ENCODE data around the gene SHROOM2. TPM values are rescaled to one million over a fixed set of nuclear protein-coding genes. Genes with fewer than 3 reads are reported as not detected.
"Not testable (repeated sequence)": the region's sequence is repeated elsewhere in the genome, so short reads cannot be mapped to it uniquely, and the experiment has no call there.

Gene SHROOM2
- polyA plus RNA-seq, 1 donor = 16.8 TPM

DNA sequence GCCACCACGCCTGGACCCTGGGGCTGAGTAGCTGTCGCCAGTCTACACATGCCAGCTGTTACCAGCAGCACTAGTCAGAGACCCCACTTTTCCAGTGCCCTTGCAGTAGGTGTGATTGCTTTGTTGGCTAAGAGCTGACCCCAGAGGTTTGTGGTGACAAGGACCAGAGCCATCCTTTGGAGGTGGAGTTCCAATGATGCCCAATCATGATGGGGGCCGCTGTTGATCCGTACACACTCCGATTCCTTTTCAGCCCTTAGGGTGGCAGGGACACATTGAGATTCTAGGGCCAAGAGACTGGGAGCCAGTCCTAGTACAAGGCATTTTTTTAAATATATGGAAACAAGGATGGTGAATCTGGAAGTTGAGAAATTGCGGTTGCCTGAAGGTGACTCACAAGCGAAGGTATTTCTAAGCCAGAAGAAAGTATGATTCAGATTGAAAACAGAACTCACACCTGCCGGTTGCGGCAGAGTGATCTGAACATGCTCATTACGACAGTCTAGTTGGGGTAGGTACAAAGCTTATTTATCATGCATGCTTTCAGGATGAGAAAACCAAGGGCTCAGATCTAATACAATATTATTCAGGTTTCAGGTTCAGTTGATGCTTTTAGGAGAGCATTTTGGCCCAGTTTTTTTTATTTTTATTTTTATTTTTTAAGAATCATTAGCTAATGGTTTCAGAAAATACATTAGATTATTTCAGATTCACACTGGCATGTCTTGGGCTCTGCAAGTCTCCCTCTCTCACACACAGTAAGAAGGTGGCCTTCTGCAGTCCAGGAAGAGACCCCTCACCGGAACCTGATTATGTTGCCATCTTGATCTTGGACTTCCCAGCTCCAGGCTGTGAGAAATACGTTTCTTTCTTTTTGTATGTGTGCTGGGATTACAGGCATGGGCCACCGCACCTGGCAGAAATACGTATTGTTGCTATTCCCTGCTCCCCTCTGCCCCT, 43.4 kb downstream of the SHROOM2 start:
- no peak for DNase-seq

DNA sequence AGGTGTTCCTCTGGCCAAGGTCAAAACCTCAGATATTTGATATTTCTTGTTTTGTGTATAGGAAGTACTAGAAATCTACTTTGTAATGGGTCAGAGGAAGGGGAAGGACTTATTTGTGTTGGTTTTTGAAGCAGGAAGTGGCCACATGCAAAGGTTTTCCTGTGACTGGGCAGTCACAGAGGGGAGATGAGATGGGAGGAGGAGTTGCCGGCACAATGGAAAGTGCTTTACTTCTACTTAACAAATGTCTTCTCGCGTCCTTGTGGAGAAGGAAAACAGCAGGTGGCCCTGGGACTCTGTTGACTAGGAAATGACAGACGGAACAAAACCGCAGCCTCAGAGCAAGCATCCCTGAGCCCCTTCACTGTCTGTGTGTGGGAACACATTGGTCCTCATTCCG, 46.6 kb downstream of the SHROOM2 start:
- no peak for DNase-seq

DNA sequence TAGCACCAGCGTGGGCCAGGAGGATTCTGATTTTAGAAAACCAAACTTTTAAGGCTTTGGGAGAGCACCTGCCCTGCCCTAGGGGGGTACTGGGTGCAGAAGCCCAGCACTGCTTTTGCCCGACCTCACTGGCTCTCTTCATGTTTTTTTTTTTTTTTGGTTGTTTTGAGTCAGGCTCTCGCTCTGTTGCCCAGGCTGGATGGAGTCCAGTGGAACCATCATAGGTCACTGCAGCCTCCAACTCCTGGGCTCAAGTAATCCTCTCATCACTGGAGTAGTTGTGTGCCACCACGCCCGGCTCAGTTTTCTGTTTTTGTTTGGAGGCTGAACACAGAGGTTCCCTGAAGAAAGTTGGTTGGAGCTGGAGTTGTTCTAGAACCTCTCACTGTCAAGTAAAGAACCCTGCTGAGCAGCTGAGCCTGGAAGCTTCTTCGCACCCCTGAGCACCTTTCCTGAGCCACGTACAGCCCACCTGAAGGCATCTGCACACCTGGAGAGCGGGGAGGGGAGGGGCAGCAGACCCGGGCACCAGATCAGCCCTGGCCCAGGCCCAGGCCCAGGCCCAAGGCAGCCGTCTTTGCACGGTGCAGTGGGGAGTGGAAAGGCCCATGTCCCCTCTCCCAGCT, 49.5 kb downstream of the SHROOM2 start:
- DNase-seq = no peak

DNA sequence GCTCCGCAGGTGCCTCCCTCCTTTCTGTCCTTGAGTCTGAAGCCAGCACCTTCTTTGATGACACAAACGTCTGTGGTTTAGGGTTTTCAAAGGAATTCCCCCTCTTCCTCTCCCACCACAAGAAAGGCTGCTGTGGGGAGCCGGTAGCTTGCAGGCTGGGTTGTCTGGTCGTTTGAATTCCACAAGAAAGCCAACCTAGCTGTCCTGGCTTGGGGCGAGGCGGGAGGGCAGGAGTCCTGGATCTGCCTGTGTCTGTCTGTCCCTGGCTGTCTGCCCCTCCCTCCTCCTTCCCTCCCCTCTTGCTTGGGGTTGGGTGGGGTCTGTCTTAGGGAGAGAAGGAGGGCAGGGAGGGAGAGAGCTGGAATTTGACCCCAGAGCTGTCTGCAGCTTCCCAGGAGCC, 56.3 kb downstream of the SHROOM2 start:
- DNase-seq = no peak

DNA sequence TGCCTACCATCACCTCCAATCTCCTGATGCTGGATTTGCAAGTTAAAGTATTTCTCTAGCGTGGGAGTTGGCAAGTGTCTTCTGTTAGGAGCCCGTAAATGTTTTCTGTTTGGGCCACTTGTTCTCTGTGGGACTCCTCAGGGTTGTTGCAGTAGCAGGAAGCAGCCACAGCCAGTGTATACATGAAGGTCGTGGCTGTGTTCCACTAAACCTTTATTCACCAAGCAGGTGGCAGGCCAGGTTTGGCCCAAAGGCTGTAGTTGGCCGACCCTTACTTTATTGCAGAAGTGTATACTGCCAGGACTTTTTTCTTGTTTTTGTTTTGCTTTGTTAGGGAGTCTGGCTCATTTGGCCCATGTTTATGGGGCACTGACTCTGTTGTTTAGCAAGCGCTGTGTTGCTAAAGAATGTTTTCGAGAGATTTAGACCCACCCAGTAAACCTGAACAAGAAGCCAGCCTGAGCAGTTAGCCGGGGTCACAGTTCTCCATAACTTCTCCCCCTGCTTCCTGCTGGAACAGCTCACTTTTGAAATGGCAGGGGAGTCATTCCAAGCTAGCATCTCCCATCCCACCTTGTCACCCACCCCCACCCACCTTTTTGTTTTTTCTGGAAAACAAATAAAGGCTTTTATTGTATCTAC, 58.8 kb downstream of the SHROOM2 start:
- no peak for DNase-seq

DNA sequence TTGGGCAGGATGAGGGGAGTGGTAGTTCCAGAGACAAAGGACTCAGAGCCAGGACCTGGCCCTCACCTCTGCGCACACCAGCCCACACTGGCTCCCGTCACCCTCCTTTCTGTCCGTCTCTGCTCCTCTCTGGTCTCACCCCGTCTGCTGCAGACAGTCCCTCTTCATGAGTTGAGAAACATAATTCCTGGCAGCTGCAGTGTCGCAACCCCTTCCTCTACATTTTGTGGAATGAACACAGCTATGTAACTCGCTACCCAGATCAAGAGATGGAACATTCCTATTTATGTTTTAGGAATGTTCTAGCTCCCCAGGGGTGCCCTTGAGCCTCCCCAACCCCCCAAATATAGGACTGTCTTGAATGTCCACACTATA, 59.3 kb downstream of the SHROOM2 start:
- DNase-seq = no peak

DNA sequence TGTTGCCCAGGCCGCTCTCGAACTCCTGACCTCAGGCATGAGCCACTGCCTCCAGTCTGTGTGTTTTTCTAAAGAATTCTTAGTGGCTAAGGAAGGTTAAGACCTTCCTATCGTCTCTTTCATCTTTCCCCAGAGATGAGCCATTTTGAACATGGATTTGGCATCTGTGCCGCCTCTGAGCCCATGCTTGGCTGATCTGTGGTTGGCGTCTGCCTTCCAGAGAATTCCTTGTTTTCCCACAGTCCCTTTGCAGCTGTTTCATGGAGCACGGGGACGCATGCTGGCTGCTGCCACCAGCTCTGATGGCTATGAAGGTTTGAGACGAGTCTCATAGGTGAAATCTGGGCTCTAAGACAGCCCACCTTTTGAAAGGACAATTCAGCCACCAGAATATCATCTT, 60.4 kb downstream of the SHROOM2 start:
- DNase-seq = no peak

DNA sequence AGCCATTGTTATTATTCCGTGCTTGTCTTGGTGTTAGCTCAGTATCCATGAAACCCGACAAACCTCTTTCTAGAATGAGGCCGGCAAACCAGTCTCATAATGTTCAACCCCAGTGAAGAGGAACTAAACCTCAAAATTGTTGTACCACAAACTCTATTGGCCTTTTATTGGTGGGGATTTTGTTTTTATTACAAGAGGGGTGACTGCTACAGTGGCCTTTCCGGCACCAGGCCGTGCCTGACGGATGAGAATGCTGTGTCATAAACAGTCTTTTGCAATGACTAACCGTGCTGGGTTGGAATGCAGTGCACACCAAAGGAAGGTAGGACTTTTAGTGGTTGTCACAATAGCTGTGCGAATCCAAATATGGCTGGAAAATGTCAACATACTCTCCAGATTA, 60.8 kb downstream of the SHROOM2 start:
- DNase-seq = no peak

DNA sequence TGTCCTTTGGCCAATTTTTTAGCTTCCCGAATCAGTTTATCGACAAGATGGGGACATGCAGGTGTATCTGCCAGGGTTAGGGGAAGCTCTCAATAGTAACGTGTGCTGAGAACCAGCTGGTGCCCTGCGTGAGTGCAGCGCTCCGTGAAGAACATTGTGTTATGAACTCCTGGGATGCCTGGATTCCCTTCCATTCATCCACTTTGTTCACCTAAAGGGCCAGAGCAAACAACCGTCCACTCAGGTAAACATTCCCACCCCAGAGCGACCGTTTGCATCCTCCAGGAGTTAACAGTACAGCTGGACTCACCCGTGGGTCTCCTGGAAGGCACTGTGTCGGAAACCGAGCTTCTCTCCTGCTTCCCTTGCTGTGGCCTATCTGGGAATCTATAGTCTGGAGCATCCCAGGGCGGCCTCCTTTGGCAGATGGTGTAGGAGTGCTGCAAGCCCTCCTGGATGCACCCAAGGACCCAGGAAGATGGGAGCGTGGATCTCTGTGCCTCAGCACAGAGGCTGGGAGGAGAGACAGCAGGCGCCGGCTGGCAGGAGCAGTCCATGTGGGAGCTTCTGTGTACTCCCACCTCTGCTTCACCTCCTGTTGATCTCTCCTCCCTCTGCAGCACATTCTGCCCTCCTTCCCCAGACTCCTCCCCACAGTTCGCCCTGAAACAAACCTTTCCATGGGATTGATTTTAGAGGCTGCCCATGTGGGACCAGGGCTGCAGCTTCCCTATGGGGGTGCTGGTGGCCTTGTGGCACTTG, 62.7 kb downstream of the SHROOM2 start:
- no peak for DNase-seq

DNA sequence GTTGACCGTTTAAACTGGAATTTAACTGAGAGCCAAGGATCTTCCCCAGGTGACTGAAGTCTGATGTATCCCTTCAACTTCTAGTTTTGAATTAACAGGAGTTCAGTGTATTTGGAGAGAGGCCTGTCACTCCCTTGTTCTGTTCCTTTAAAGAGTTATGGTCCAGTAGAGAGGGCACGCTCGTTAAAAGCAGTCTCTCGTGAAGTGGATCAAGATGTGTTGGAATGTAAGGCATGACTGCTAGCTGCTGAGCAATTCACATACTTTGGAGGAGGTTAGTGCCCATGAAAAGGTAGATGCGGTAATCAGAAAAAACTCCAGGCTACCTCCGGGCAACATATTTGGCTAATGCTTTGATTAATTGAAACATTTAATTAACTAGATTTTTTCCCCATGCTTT, 65.7 kb downstream of the SHROOM2 start:
- DNase-seq = peak; percentile 56

DNA sequence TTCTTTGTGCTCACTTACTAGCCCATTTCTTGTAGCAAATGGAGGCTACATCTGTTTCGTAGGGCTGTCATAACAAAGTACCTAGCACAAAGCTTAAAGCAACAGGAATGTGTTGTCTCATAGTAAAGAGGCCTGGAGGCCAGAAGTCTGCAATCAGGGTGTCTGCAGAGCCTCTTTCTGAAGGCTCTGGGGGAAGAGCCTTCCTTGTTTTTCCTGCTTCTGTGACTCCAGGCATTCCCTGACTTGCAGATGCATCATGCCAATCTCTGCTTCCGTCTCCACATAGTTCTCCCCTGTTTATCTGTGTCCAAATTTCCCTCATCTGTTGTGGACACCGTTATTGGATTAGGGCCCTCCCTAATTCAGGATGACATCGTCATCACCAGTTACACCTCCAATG, 67.1 kb downstream of the SHROOM2 start:
- DNase-seq = no peak

DNA sequence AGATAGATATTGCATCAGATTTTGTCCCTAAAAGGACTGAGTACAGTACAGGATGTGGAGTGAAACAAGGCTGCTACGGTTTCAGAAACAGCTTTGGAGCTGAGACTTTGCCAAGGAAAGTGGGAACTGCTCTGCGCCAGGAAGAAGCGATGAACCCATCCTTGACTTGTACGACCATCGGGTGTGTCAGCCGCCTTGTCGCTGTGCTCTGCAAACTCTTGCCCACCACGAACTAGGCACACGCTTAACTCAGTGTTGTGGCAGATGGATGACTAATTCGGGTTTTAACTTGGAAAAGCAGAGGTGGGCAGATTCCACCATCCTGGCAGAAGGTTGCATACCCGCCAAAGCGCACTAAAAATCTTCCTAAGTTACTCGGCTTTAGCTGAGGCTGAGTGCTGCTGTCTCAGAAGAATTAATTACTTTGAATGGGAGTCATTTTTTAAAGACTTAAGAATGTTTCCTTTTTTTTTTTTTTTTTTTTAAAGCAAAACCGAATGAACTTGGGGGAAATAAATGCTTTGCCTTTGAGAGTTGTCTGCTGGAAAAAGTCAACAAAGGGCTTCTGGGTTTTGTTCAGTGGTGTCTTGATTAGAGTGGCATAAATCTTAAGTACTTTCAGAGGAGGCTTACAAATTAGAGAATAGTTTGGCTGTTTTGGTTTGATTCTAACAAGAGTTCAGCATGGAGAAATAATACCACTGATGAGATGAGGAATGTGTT, 69.5 kb downstream of the SHROOM2 start:
- no peak for DNase-seq

DNA sequence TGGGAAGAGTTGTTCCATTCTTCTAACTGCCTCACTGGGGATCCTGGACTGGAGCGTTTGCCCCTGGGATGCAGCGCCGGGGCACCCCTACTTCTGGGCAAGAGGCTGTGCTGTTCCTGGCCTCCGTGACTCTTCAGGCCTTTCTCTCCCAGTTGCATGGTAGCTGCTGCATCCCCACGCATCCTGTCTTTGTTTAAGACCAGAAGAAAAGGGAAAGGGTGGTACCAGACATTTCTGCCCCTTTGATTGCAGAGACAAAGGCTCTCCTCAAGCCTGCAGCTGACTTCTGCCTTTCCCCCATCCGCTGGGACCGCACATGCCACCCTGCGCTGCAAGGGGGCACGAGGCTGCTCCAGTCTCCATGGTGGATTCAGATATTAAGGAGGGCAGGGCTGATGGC, 70.4 kb downstream of the SHROOM2 start:
- DNase-seq = no peak

DNA sequence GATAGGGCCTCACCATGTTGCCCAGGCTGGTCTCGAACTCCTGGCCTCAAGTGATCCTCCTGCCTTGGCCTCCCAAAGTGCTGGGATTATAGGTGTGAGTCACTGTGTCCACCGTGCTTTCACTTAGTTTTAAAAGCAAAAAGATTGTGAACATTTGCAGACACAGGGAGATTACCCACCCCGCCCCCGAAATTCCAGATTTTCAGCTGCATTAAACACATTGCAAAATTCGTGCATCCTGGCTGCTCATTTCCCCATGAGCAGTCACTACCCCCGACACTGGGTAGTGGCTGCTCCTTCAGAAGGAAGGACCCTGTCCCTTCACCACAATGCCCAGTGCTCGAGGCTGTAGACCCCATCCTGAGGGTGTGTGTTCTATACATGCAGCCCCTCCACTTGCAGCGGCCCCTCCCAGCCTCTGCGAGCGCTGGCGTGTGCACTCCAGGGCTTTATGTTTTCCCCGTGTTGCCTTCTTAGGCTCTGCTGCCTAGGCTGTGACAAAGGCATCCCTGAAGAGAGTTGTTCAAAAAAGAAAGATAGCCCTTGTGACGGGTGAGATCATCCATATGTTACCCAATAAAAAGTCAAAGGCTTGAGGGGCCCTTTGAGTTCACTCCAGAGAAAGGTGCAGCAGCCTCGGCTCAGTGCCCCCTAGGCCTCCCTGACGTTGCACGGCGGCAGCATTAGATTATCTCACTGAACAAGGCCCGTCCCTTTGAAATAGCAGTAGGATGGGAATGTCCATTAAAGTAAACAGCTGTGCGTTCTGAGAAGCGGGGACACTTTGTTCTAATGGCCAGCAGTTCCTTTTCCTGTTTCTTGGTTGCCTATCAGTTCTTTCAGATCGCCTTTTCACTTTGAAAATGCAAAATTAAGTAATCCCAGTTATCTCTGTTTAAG, 71.6 kb downstream of the SHROOM2 start:
- no peak for DNase-seq

DNA sequence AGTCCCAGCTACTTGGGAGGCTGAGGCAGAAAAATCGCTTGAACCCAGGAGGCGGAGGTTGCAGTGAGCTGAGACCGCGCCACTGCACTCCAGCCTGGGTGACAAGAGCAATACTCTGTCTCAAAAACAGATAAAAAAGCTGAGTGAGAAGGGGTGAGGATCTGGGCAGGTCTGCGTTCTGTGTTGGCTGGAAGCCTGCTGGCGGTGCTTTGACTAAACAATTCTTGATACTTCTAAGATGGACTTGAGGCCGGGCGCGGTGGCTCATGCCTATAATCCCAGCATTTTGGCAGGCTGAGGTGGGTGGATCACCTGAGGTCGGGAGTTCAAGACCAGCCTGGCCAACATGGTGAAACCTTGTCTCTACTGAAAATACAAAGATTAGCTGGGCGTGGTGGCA, 72.5 kb downstream of the SHROOM2 start:
- not testable (repeated sequence) for DNase-seq

DNA sequence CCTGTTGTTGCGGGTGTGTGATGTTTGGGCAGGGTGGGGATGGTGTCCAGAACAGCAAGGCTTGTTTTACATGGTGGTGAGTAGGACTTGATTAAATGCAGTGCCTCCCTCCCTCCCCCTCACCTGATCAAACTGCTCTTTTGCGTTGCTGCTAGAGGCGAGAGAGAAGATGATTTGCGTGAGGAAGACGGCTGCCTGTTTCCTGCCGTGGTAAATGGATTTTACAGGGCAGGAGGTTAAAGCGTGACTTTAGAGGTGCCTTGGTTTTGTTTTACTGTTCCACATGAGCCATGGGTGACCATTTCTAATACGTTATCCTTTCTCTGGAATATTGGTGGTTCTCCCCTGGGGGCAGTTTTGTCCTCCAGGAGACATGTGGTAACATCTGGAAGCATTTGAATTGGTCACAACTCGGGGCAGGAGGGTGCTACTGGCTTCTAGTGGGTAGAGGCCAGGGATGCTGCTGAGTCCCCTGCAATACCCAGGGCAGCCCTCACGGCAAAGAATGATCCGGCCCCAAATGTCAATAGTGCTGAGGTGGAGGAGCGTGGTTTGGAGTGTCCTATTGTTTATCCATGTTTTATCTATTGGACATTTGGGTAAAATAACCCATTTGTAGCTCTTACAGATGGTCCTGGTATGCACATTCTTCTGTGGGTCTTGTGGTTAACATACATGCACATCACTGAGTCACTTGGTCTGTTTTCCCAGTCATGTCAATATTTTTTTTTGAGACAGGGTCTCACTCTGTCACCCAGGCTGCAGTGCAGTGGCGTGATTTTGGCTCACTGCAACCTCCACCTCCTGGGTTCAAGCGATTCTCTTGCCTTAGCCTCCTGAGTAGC, 73.7 kb downstream of the SHROOM2 start:
- DNase-seq = no peak

DNA sequence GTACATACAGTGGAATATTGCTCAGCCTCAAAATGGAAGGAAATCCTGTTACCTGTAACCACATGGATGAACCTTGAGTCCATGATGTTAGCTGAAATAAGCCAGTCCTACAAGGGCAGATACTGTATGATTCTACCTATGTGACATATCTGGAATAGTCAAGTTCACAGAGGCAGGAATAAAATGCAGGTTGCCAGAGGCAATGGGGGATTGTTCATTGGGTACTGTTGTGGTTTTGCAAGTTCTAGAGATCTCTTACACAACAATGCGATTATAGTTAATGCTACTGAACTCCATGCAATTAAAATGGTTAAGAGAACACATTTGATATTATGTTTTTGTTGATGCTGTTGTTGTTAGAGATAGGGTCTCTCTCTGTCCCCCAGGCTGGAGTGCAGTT, 74.6 kb downstream of the SHROOM2 start:
- no peak for DNase-seq

DNA sequence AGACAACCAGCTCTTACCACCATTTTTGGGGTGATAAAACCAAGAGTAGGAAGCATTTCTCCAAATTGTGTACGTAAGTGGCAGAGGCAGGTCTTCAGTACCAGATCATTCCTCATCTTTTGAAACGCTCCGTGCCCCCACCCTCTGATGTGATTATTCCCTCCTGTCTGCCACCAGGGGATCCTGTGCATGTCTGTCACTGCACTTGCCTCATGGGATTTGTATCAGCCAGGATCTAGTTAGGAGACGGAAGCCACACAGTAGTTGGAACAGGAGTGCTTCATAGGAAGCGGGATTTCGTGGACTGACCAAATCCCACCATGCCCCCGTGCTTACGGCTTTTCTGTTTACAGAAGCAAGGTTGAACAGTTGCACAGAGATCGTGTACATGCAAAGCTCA, 75.5 kb downstream of the SHROOM2 start:
- DNase-seq = no peak

DNA sequence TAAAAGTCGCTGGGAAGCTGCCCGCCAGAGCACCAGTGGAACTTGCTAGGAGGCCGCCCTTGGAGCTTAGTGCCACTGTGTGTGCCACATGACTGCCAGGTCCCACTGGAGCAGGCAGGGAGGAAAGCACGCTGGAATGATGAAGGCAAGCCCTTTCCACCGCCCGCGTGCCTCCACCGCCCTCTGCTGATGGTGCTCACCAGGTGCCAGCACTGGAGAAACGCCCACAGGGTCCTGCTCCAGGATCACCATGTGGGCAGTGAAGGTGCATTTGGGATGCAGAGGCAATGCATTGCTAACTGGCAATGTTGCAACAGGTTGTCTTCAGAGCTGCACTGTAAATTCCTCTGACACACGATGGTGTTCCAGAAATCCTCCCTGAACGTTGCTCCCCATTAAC, 76.3 kb downstream of the SHROOM2 start:
- no peak for DNase-seq

DNA sequence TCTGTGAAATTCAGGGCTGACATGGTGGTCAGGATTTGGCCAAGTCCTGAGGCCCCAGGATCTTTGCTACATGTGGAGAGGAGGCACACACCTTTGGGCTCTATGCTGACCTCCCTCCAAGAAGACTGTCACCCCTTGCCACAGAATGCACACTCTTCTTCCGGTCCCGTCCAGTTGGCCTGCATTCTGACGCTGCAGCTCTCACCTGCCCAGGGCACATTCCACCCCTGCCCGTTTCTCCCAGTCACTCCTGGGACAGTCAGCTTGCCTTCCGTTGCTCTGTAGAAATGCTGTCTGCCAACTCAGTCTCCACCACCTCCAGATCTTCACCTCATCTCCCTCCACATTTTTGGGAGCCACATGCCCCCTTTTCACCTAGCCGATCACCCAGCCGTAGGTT, 76.7 kb downstream of the SHROOM2 start:
- no peak for DNase-seq

All from left kidney (tissue), 2 donors.